ENCODE measurements around the gene METTL3.

METTL3 gene

GRCh38 chr14:21536418-21537089 lies 25.4 kb upstream of the METTL3 start:
- no peaks in the 10 kb centered on the region for H3K9me3 Mint-ChIP-seq
- peaks cover 6% of the 10 kb centered on the region for H3K4me1 Mint-ChIP-seq
- no peak overlapping the region for H3K4me3 Mint-ChIP-seq
- no peak overlapping the region for H3K27ac Mint-ChIP-seq (ENCODE audit: low read depth)
- ATAC-seq (replicated peaks; ENCODE audit: extremely low read depth, poor library complexity, severe bottlenecking) (no peak), DNase-seq (ENCODE audit: low spot score in 2 of 2) (no peak)
- H3K36me3 Mint-ChIP-seq (ENCODE audit: insufficient read depth): no peaks in the 10 kb centered on the region
- peaks cover 78% of the 10 kb centered on the region for H3K27me3 Mint-ChIP-seq

GRCh38 chr14:21535545-21536417 lies 24.6 kb upstream of the METTL3 start:
- Mint-ChIP-seq H3K4me1 (peaks cover 6% of the 10 kb centered on the region), H3K36me3 (ENCODE audit: insufficient read depth) (no peaks in the 10 kb centered on the region), H3K9me3 (no peaks in the 10 kb centered on the region), H3K27me3 (peaks cover 78% of the 10 kb centered on the region), H3K4me3 (no peak overlapping the region), H3K27ac (ENCODE audit: low read depth) (no peak overlapping the region)
- no peak for ATAC-seq (replicated peaks; ENCODE audit: extremely low read depth, poor library complexity, severe bottlenecking)
- DNase-seq (ENCODE audit: low spot score in 2 of 2): no peak

- no peak overlapping the region for H3K27ac Mint-ChIP-seq (ENCODE audit: low read depth)
- peaks cover 75% of the 10 kb centered on the region for H3K27me3 Mint-ChIP-seq
- H3K36me3 Mint-ChIP-seq (ENCODE audit: insufficient read depth): no peaks in the 10 kb centered on the region
- no peak overlapping the region for H3K4me3 Mint-ChIP-seq
- ATAC-seq (replicated peaks; ENCODE audit: extremely low read depth, poor library complexity, severe bottlenecking): no peak
- H3K9me3 Mint-ChIP-seq: no peaks in the 10 kb centered on the region
- H3K4me1 Mint-ChIP-seq: peaks cover 6% of the 10 kb centered on the region
- DNase-seq (ENCODE audit: low spot score in 2 of 2): no peak
Measured at GRCh38 chr14:21534576-21534975, 23.4 kb upstream of the METTL3 start.

GRCh38 chr14:21533294-21533693 lies 22.2 kb upstream of the METTL3 start:
- Mint-ChIP-seq H3K36me3 (ENCODE audit: insufficient read depth) (no peaks in the 10 kb centered on the region), H3K27ac (ENCODE audit: low read depth) (no peak overlapping the region), H3K9me3 (no peaks in the 10 kb centered on the region), H3K4me1 (peaks cover 6% of the 10 kb centered on the region), H3K27me3 (peaks cover 62% of the 10 kb centered on the region), H3K4me3 (no peak overlapping the region)
- ATAC-seq (replicated peaks; ENCODE audit: extremely low read depth, poor library complexity, severe bottlenecking) (no peak), DNase-seq (ENCODE audit: low spot score in 2 of 2) (no peak)

- DNase-seq (ENCODE audit: low spot score in 2 of 2) (no peak), ATAC-seq (replicated peaks; ENCODE audit: extremely low read depth, poor library complexity, severe bottlenecking) (no peak)
- H3K27me3 Mint-ChIP-seq: peaks cover 24% of the 10 kb centered on the region
- peaks cover 17% of the 10 kb centered on the region for H3K4me1 Mint-ChIP-seq
- H3K9me3 Mint-ChIP-seq: no peaks in the 10 kb centered on the region
- no peak overlapping the region for H3K27ac Mint-ChIP-seq (ENCODE audit: low read depth)
- no peak overlapping the region for H3K4me3 Mint-ChIP-seq
- H3K36me3 Mint-ChIP-seq (ENCODE audit: insufficient read depth): no peaks in the 10 kb centered on the region
Measured at GRCh38 chr14:21529515-21529914, 18.4 kb upstream of the METTL3 start.

- H3K27ac Mint-ChIP-seq (ENCODE audit: low read depth): no peak overlapping the region
- H3K4me3 Mint-ChIP-seq: no peak overlapping the region
- DNase-seq (ENCODE audit: low spot score in 2 of 2) (no peak), ATAC-seq (replicated peaks; ENCODE audit: extremely low read depth, poor library complexity, severe bottlenecking) (no peak)
- H3K4me1 Mint-ChIP-seq: peaks cover 18% of the 10 kb centered on the region
- H3K36me3 Mint-ChIP-seq (ENCODE audit: insufficient read depth): no peaks in the 10 kb centered on the region
- H3K27me3 Mint-ChIP-seq: peaks cover 17% of the 10 kb centered on the region
- H3K9me3 Mint-ChIP-seq: no peaks in the 10 kb centered on the region
Measured at GRCh38 chr14:21528381-21529348, 17.5 kb upstream of the METTL3 start.

- Mint-ChIP-seq H3K36me3 (ENCODE audit: insufficient read depth) (no peaks in the 10 kb centered on the region), H3K9me3 (no peaks in the 10 kb centered on the region), H3K4me3 (peak overlapping the region; percentile 79)
Measured at GRCh38 chr14:21527318-21527679, 16.2 kb upstream of the METTL3 start.

GRCh38 chr14:21526672-21527317 lies 15.7 kb upstream of the METTL3 start:
- H3K27ac Mint-ChIP-seq (ENCODE audit: low read depth): peak overlapping the region; percentile 77
- H3K9me3 Mint-ChIP-seq: no peaks in the 10 kb centered on the region
- peaks cover 2% of the 10 kb centered on the region for H3K27me3 Mint-ChIP-seq
- no peaks in the 10 kb centered on the region for H3K36me3 Mint-ChIP-seq (ENCODE audit: insufficient read depth)
- H3K4me1 Mint-ChIP-seq: peaks cover 18% of the 10 kb centered on the region
- H3K4me3 Mint-ChIP-seq: peak overlapping the region; percentile 79
- no peak for DNase-seq (ENCODE audit: low spot score in 2 of 2)
- ATAC-seq (replicated peaks; ENCODE audit: extremely low read depth, poor library complexity, severe bottlenecking): no peak

More at GRCh38 chr14:21527318-21527679, 16.2 kb upstream of the METTL3 start:
- ATAC-seq (replicated peaks; ENCODE audit: extremely low read depth, poor library complexity, severe bottlenecking) (no peak), DNase-seq (ENCODE audit: low spot score in 2 of 2) (no peak)
- H3K27ac Mint-ChIP-seq (ENCODE audit: low read depth): peak overlapping the region; percentile 77
- peaks cover 7% of the 10 kb centered on the region for H3K27me3 Mint-ChIP-seq
- peaks cover 18% of the 10 kb centered on the region for H3K4me1 Mint-ChIP-seq

GRCh38 chr14:21525962-21526671 lies 15.0 kb upstream of the METTL3 start, which contains the start of gene SALL2:
Gene SALL2, minus strand, starts transcription at chr14:21526346. Its CDS starts 219 bp downstream, at chr14:21526127.
- Mint-ChIP-seq H3K9me3 (no peaks in the 10 kb centered on the region), H3K27ac (ENCODE audit: low read depth) (peak within 1 kb of the TSS; percentile 77), H3K36me3 (ENCODE audit: insufficient read depth) (no peaks in the 10 kb centered on the region), H3K4me1 (peaks cover 18% of the 10 kb centered on the region), H3K4me3 (peak within 1 kb of the TSS; percentile 79), H3K27me3 (no peaks in the 10 kb centered on the region)
- DNase-seq (ENCODE audit: low spot score in 2 of 2) (no peak), ATAC-seq (replicated peaks; ENCODE audit: extremely low read depth, poor library complexity, severe bottlenecking) (peak; percentile 69)

- Mint-ChIP-seq H3K9me3 (no peaks in the 10 kb centered on the region), H3K36me3 (ENCODE audit: insufficient read depth) (no peaks in the 10 kb centered on the region)
- peak; percentile 30 for ATAC-seq (replicated peaks; ENCODE audit: extremely low read depth, poor library complexity, severe bottlenecking)
Measured at GRCh38 chr14:21525571-21525961, 14.4 kb upstream of the METTL3 start.

GRCh38 chr14:21524575-21525490 lies 13.7 kb upstream of the METTL3 start:
- Mint-ChIP-seq H3K4me1 (peaks cover 18% of the 10 kb centered on the region), H3K4me3 (peak overlapping the region; percentile 79), H3K27me3 (no peaks in the 10 kb centered on the region), H3K36me3 (ENCODE audit: insufficient read depth) (no peaks in the 10 kb centered on the region), H3K9me3 (no peaks in the 10 kb centered on the region), H3K27ac (ENCODE audit: low read depth) (peak overlapping the region; percentile 48)
- no peak for ATAC-seq (replicated peaks; ENCODE audit: extremely low read depth, poor library complexity, severe bottlenecking)
- no peak for DNase-seq (ENCODE audit: low spot score in 2 of 2)

More at GRCh38 chr14:21525571-21525961, 14.4 kb upstream of the METTL3 start:
- Mint-ChIP-seq H3K4me3 (peak overlapping the region; percentile 79), H3K4me1 (peaks cover 18% of the 10 kb centered on the region), H3K27me3 (no peaks in the 10 kb centered on the region), H3K27ac (ENCODE audit: low read depth) (peak overlapping the region; percentile 48)
- DNase-seq (ENCODE audit: low spot score in 2 of 2): no peak
